Measurements from ENCODE around the gene KCNJ9. TPM values are rescaled to one million over a fixed set of nuclear protein-coding genes. Genes with fewer than 3 reads are reported as not detected.
A peak's percentile ranks its signal among the peaks of the same experiment; 100 is the strongest.
"Not testable (repeated sequence)": the region's sequence is repeated elsewhere in the genome, so short reads cannot be mapped to it uniquely, and the experiment has no call there.

Gene KCNJ9
- total RNA-seq, 1 donor from 2014 or later: not detected

GRCh38 chr1:160117300-160117699, 36.0 kb downstream of the KCNJ9 start:
- no peak for DNase-seq (ENCODE audit: low spot score)
- intact Hi-C loops (cut with DNase I): no loop called here

GRCh38 chr1:160117709-160118183, 36.4 kb downstream of the KCNJ9 start:
- intact Hi-C loops (cut with DNase I): no loop called here
- DNase-seq (ENCODE audit: low spot score): no peak

GRCh38 chr1:160118928-160119327, 37.6 kb downstream of the KCNJ9 start:
- no peak for DNase-seq (ENCODE audit: low spot score)
- intact Hi-C loops (cut with DNase I): no loop called here

GRCh38 chr1:160120797-160121196, 39.5 kb downstream of the KCNJ9 start:
- intact Hi-C loops (cut with DNase I): no loop called here
- no peak for DNase-seq (ENCODE audit: low spot score)

GRCh38 chr1:160121388-160121787, 40.0 kb downstream of the KCNJ9 start:
- no peak for DNase-seq (ENCODE audit: low spot score)
- intact Hi-C loops (cut with DNase I): no loop called here

GRCh38 chr1:160122978-160123495, 41.7 kb downstream of the KCNJ9 start:
- no peak for DNase-seq (ENCODE audit: low spot score)
- intact Hi-C loops (cut with DNase I): no loop called here

- no peak for DNase-seq (ENCODE audit: low spot score)
- intact Hi-C loops (cut with DNase I): no loop called here
These were observed 42.4 kb downstream of the KCNJ9 start for GRCh38 chr1:160123726-160124125.

GRCh38 chr1:160124705-160125478, 43.6 kb downstream of the KCNJ9 start:
- DNase-seq (ENCODE audit: low spot score): peak; percentile 69
- intact Hi-C loops (cut with DNase I): no loop called here

- peak; percentile 33 for DNase-seq (ENCODE audit: low spot score)
- intact Hi-C loops (cut with DNase I): no loop called here
These were observed 44.4 kb downstream of the KCNJ9 start for GRCh38 chr1:160125746-160126145.

- peak; percentile 26 for DNase-seq (ENCODE audit: low spot score)
- intact Hi-C loops (cut with DNase I): not testable (repeated sequence)
These were observed 45.0 kb downstream of the KCNJ9 start for GRCh38 chr1:160126342-160126741.

GRCh38 chr1:160127381-160127780, 46.0 kb downstream of the KCNJ9 start:
- intact Hi-C loops (cut with DNase I): no loop called here
- DNase-seq (ENCODE audit: low spot score): peak; percentile 76

GRCh38 chr1:160127865-160128523, 46.7 kb downstream of the KCNJ9 start:
- DNase-seq (ENCODE audit: low spot score): peak; percentile 70
- intact Hi-C loops (cut with DNase I): no loop called here

GRCh38 chr1:160128636-160129035, 47.3 kb downstream of the KCNJ9 start:
- intact Hi-C loops (cut with DNase I): no loop called here

GRCh38 chr1:160129046-160129445, 47.7 kb downstream of the KCNJ9 start:
- intact Hi-C loops (cut with DNase I): no loop called here
- peak; percentile 67 for DNase-seq (ENCODE audit: low spot score)

More at GRCh38 chr1:160128636-160129035, 47.3 kb downstream of the KCNJ9 start:
- peak; percentile 65 for DNase-seq (ENCODE audit: low spot score)

GRCh38 chr1:160129558-160129957, 48.2 kb downstream of the KCNJ9 start:
- intact Hi-C loops (cut with DNase I): no loop called here
- DNase-seq (ENCODE audit: low spot score): peak; percentile 29

- intact Hi-C loops (cut with DNase I): no loop called here
- peak; percentile 68 for DNase-seq (ENCODE audit: low spot score)
These were observed 48.6 kb downstream of the KCNJ9 start for GRCh38 chr1:160129966-160130365.

GRCh38 chr1:160130486-160130885, 49.1 kb downstream of the KCNJ9 start:
- peak; percentile 74 for DNase-seq (ENCODE audit: low spot score)
- intact Hi-C loops (cut with DNase I): no loop called here

GRCh38 chr1:160130939-160131338, 49.6 kb downstream of the KCNJ9 start:
- DNase-seq (ENCODE audit: low spot score): no peak
- intact Hi-C loops (cut with DNase I): no loop called here

- intact Hi-C loops (cut with DNase I): no loop called here
- peak; percentile 77 for DNase-seq (ENCODE audit: low spot score)
These were observed 50.6 kb downstream of the KCNJ9 start for GRCh38 chr1:160131803-160132565.

Data from cardiac septum (tissue), 1 donor.